ENCODE measurements around the gene BARX2. TPM values are rescaled to one million over a fixed set of nuclear protein-coding genes. Genes with fewer than 3 reads are reported as not detected.

BARX2 gene
- total RNA-seq, 2 experiments from 2014 or later: not detected

DNA sequence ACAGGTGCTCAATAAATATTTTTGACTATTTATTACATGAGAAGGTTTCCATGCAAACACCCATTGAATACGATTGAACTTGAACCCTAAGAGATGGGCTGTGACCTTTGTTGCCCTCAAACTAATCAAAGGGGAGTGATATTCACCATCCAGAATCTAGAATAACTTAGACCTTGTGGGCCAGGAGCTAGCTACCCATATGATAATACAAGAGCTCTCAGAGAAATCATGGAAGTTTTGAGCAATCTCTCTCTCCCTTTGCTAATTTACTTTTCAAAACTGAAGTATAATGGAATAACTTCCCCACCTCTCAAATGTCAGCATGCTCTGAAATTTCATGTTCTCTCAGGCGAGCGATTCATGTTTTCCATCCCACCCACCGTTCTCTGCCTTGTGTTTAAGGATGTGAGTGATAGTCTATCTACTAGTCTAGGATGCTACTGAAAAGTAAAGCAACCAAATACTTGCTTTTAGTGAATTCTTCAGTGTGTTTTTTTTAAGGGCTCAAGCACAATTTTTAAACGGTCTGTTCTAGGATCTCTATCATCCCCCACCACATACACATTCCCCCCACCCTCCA, 33.3 kb downstream of the BARX2 start:
- DNase-seq: peak; percentile 38
- Mint-ChIP-seq H3K9me3 (no peaks in the 10 kb centered on the region), H3K27me3 (peaks cover 3% of the 10 kb centered on the region), H3K36me3 (ENCODE audit: low read depth) (no peaks in the 10 kb centered on the region), H3K4me3 (no peak overlapping the region), H3K4me1 (ENCODE audit: low read depth) (peaks cover 3% of the 10 kb centered on the region), H3K27ac (no peak overlapping the region)
- ChIA-PET POLR2A (no interaction called here), CTCF (interaction anchor here (1.9 kb wide), 1 partner anchor 286 kb away, joined by 4 read pairs; no protein-coding TSS in a partner anchor)
- no peak for ATAC-seq
- TF ChIP-seq, protein P1, sequence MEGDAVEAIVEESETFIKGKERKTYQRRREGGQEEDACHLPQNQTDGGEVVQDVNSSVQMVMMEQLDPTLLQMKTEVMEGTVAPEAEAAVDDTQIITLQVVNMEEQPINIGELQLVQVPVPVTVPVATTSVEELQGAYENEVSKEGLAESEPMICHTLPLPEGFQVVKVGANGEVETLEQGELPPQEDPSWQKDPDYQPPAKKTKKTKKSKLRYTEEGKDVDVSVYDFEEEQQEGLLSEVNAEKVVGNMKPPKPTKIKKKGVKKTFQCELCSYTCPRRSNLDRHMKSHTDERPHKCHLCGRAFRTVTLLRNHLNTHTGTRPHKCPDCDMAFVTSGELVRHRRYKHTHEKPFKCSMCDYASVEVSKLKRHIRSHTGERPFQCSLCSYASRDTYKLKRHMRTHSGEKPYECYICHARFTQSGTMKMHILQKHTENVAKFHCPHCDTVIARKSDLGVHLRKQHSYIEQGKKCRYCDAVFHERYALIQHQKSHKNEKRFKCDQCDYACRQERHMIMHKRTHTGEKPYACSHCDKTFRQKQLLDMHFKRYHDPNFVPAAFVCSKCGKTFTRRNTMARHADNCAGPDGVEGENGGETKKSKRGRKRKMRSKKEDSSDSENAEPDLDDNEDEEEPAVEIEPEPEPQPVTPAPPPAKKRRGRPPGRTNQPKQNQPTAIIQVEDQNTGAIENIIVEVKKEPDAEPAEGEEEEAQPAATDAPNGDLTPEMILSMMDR (IDR thresholded peaks at IDR 0.05): no peak
- intact Hi-C loops (cut with micrococcal nuclease): no loop called here

DNA sequence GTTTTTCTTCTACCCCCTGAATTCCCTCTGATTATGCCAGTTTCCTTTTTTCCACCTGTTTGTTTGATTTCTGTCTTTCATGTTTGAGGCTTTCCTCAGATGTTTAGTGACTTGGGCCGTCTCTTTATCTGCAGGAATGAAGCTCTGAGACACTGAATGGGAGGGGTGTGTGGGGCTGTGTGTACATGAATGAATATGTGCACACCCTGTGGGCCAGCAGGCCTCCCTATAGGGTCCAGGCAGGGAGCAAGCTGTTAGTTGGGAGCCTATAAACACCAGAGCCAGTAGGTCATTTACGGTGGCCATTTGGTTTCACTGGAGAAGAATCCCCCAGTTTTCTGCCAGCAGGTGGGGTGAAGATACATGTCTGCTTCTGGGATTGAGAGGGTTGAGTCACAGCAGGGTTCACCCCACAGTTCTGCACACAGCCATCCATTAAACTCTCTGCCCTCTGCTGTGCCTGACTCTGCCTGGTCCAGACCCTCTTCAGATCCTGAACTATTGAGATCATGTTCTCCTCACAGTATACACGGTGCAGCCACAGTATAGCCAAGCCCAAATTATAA, 34.8 kb downstream of the BARX2 start:
- ATAC-seq: no peak
- ChIA-PET CTCF (interaction anchor here (1.1 to 1.9 kb wide), 2 partner anchors 11 to 285 kb away, joined by 3 to 4 read pairs; no protein-coding TSS in a partner anchor), POLR2A (no interaction called here)
- peaks cover 3% of the 10 kb centered on the region for H3K27me3 Mint-ChIP-seq
- no peak overlapping the region for H3K4me3 Mint-ChIP-seq
- H3K27ac Mint-ChIP-seq: no peak overlapping the region
- intact Hi-C loops (cut with micrococcal nuclease): no loop called here
- DNase-seq: peak; percentile 2
- no peaks in the 10 kb centered on the region for H3K36me3 Mint-ChIP-seq (ENCODE audit: low read depth)
- TF ChIP-seq, protein P1 (IDR thresholded peaks at IDR 0.05): no peak
- no peaks in the 10 kb centered on the region for H3K9me3 Mint-ChIP-seq
- H3K4me1 Mint-ChIP-seq (ENCODE audit: low read depth): peaks cover 3% of the 10 kb centered on the region

DNA sequence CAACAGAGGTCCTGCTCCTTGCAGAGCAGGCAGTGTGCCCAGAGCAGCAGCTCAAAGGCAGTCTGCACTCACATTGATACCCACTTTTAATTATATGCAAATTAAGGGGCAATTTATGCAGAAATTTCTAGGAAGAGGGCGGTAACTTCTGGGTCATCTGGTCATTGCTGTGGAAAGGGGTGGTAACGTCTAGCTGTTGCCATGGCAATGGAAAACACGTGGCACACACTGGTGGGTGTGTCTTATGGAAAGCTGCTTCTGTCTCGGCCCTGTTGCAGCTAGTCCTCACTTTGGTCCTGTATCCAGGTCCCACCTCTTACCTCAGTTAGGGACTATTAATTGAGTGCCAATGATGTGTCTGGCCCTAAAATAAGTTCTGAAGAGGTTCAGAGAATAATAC, 36.8 kb downstream of the BARX2 start:
- H3K27me3 Mint-ChIP-seq: peaks cover 1% of the 10 kb centered on the region

DNA sequence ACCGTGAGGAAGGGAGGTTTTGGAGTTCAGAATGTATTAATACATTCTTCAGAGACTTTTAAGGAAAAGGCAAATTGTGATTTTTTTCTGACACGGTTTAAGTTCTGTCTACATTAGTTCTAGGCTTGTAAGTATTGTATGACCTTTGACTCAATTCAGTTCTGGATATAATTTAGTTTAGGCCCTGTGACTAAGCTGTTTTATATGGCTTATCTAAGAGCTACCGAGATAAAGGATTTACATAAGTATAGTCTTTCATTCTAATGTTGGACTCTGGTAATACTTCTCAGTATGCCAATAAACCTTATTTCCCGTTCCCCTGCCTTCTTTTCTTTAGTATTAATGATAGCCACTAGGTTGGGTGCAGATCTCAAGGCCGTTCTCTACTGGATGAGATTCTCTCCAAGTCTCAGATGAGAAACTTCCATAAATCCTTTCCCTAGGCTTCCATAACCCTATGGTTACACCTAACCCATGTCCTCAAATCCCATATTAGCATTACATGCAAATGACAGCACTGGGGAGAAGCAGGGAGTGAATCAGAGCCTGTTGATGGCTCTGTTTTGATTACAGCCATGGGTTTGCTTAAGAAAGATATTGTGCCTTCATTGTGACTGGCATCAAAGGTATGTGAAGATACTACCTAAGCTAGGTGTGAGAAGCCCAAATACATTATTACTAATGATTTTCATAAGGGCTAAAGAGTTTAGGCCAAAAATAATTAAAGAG, 38.7 kb downstream of the BARX2 start:
- ATAC-seq (no peak), DNase-seq (no peak)
- ChIA-PET CTCF (no interaction called here), POLR2A (no interaction called here)
- Mint-ChIP-seq H3K27me3 (no peaks in the 10 kb centered on the region), H3K27ac (no peak overlapping the region), H3K36me3 (ENCODE audit: low read depth) (no peaks in the 10 kb centered on the region), H3K9me3 (no peaks in the 10 kb centered on the region), H3K4me1 (ENCODE audit: low read depth) (peaks cover 3% of the 10 kb centered on the region), H3K4me3 (no peak overlapping the region)
- intact Hi-C loops (cut with micrococcal nuclease): no loop called here
- TF ChIP-seq, protein P1 (IDR thresholded peaks at IDR 0.05): no peak

More for the DNA sequence above, 36.8 kb downstream of the BARX2 start:
- DNase-seq: no peak
- H3K4me3 Mint-ChIP-seq: no peak overlapping the region
- no peaks in the 10 kb centered on the region for H3K36me3 Mint-ChIP-seq (ENCODE audit: low read depth)
- intact Hi-C loops (cut with micrococcal nuclease): no loop called here
- TF ChIP-seq, protein P1 (IDR thresholded peaks at IDR 0.05): no peak
- no peak overlapping the region for H3K27ac Mint-ChIP-seq
- ChIA-PET CTCF (interaction anchor here (2.0 kb wide), 1 partner anchor 283 kb away, joined by 6 read pairs; no protein-coding TSS in a partner anchor), POLR2A (no interaction called here)
- no peak for ATAC-seq
- H3K9me3 Mint-ChIP-seq: no peaks in the 10 kb centered on the region
- H3K4me1 Mint-ChIP-seq (ENCODE audit: low read depth): peaks cover 3% of the 10 kb centered on the region
